ENCODE results near the gene HS3ST3B1.

HS3ST3B1 gene

GRCh38 chr17:14300575-14301278, at the start of gene HS3ST3B1:
Gene HS3ST3B1 (plus strand): TSS chr17:14301081. CDS start chr17:14301519, 438 bp downstream.
- peak; percentile 97 for DNase-seq (ENCODE audit: low spot score)

DNA sequence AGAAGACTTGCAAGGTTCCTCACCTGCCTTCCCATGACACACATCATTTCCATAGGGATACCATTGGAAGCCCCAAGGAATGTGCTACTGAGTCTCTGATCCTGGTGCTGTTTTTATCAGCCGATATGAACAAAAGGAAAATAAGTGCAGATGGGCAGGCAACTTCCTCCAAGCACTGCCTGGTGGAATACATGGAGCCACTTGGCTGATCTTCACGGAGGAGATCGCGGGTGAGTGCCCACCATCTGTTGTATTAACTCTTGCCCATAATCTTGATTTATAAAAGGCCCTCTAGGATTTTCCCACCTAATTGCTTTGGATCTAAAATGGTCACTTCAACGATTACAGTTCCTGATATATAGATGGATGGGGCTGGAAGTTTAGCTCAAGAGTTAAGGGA, 39.5 kb upstream of the HS3ST3B1 start:
- no peak for DNase-seq (ENCODE audit: low spot score)

- DNase-seq (ENCODE audit: low spot score), result no peak
These were observed 32.6 kb upstream of the HS3ST3B1 start for GRCh38 chr17:14268264-14268663.

DNA sequence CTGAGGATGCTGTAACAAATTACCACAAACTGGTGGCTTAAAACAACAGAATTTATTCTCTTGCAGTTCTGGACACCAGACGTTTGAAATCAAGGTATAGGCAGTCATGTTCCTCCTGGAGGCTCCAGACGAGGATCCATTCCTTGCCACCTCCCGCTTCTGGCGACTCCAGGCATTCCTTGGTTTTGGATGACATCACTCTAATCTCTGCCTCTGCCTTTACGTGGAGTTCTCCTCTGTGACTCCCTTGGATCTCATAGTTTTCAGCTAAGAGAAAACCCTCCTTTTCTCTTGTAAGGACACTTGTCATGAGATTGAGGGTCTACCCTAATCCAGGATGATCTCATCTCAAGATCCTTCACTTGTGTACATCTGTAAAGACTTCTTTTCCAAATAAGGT, 31.4 kb upstream of the HS3ST3B1 start:
- DNase-seq (ENCODE audit: low spot score), result no peak

DNA sequence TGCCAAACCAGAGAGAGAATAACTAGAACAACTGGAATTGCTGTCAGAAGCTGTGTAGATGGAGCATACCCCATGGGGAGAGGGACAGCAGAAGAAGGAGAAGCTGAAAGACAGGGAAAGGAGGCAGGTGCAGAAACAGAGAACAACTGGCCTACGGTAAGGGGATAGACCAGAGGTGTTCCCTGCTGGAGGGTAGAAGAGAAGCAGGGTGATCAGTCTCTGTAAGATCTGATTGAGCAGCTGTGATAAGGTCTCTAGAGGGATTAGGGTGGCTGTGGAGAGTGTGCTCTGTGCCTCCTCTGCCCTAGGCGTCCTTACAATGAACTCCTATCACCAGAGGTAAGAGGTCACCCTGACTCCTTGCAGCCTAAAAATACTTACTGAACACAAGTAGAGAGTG, 30.4 kb upstream of the HS3ST3B1 start:
- DNase-seq (ENCODE audit: low spot score), result no peak

GRCh38 chr17:14276535-14277250, 24.2 kb upstream of the HS3ST3B1 start:
- DNase-seq (ENCODE audit: low spot score), result no peak

- no peak for DNase-seq (ENCODE audit: low spot score)
These were observed 19.4 kb upstream of the HS3ST3B1 start for GRCh38 chr17:14281530-14281929.

GRCh38 chr17:14282726-14283125, 18.2 kb upstream of the HS3ST3B1 start:
- no peak for DNase-seq (ENCODE audit: low spot score)

GRCh38 chr17:14289162-14289561, 11.7 kb upstream of the HS3ST3B1 start:
- DNase-seq (ENCODE audit: low spot score), result no peak

- DNase-seq (ENCODE audit: low spot score), result no peak
These were observed 6.0 kb upstream of the HS3ST3B1 start for GRCh38 chr17:14294876-14295275.

DNA sequence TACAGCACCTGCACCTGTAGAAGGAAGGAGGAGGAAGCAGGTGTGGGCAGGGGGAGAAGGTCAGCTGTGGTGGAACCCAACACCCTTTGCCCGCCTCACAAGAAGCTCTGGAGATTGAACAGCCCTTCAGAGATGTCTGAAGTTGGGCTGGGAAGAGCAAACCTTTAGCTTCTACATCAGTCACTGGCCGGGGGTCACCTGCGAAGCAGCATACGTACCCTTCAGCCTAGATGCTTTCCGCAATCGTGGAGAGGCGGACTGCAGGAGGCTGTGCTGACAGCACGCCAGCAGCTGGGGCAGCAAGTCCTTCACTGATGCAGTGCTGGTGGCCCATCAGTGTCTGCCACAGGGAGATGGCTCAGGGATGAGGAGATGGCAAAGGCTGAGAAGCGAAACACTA, 5.2 kb upstream of the HS3ST3B1 start:
- DNase-seq (ENCODE audit: low spot score), result no peak

DNA sequence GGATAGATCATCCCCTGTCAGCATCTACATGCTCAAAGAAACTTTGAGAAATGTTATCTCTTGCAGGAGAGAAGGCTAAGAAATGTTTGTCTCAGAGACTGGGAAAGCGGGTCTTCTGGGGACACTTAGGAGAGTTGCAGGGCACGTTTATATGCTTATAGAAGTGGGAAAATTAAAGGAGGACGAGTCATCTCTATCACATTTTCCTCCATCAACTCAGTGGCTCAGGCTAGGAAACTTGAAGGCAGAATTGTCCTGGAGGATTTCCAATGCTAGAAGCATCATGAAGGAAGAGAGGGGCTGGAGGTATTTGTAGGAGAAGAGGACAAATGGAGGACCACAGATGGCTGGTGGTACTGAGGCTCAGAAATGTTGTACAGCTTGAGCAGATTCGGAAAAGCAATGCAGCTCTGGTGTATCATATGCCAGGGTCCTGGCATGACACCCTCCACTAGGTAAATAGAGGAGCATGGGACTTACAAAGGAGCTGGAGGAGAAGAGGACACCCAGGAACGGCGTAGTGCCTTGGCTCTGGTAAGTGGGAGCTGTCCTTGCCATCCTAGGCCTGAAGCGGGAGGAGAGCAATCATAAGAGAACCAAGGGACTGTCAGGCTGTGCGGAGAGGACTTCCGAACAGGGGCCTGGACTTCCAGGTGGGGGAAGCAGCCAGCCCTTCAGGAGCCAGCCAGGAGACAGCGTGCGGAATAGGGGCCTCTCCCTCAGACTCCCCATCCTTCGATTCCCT, 4.5 kb upstream of the HS3ST3B1 start:
- no peak for DNase-seq (ENCODE audit: low spot score)

DNA sequence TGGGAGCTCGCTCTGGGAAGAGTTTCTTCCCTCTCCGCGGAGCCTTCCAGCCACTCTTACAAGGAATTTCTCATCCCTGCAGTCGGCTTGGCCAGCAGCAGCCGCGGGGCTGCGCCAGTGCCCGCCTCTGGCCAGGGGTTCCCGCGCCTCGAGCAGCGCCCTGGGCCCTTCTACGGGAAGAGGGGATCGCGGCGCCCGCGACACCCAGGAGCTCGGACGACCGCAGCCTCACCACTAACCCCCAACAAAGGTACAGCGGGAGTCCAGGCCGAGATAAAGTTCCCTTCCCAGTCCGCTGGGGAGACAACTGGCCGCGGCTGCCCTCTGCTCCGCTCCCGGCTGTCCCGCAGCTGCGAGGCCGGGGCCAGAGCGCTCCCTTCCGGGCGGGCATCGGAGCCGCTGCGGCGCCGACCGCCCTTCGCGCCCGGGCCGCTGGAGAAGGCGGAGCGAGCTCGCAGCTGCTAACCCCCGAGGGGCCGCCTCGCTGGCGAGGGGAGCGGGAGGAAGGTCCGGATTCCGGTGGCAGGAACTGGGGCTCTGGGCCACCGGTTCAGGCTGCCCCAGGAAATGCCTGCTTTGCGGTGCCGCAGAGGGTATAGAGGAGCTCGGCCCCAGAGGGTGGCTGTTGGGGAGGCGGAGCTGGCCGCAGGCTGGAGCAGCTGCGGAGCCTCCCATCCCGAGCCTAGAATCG, 3.6 kb upstream of the HS3ST3B1 start:
- peak; percentile 77 for DNase-seq (ENCODE audit: low spot score)

DNA sequence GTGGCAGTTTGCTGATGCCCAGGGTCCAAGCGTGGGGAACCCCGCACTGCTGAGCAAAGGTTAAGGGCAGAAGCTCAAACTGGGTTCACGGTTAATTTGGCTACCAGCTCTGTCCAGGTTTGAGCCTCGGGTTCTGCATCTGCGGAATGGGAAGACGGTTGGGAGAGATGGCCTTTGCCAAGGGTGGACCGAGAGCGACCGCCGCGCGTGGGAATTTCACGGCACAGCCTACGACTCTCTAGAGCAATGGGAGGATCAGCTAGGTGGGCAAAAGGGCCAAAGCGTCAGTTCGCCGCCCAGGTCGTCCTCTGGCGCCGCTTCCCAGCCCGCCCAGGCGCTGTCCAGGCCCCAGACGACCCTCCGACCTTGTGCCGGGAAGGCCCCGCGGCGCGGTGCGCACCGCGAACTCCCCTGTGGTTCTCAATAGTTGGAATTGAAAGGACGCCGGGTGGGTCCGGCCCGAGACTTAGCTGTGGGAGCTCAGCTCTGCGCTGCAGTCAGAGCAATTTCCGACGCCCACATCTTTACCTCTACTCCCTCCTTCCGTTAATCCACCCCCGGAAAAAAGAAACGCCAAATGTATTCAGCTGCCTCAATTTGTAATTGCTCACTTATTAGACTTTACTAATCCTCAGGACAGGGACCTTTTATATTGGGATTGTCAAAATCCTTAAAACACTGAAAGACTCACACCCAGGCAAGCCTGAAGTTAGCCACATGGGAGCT, 2.5 kb upstream of the HS3ST3B1 start:
- DNase-seq (ENCODE audit: low spot score), result no peak

DNA sequence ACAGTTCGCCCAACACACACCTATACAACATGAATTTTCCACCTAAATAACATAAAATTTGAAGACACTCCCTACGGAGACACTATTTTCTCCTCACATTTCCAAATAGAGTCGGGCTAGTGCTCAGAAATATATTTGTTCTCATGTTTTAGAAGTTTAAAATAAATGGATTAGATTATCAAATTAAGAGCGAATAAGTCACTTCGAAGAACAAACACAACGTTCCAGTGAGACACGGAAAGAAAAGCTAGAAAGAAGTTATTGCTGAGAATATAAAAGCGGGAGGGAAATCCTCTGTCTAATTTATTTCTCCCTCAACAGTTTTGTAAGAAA, 2.0 kb upstream of the HS3ST3B1 start:
- DNase-seq (ENCODE audit: low spot score), result no peak

GRCh38 chr17:14299280-14300141, 1.4 kb upstream of the HS3ST3B1 start:
- DNase-seq (ENCODE audit: low spot score), result no peak

GRCh38 chr17:14301279-14302090, 604 bp downstream of the HS3ST3B1 start:
- no peak for DNase-seq (ENCODE audit: low spot score)

- no peak for DNase-seq (ENCODE audit: low spot score)
These were observed 1.2 kb downstream of the HS3ST3B1 start for GRCh38 chr17:14302091-14302430.

GRCh38 chr17:14302431-14303099, 1.7 kb downstream of the HS3ST3B1 start:
- peak; percentile 78 for DNase-seq (ENCODE audit: low spot score)

All from HuH-7 (cell line).